GM21526 (cell line): ENCODE data around the gene YJEFN3.

Source experiments
- ATAC-seq: cut with Tn5 transposase; IDR thresholded peaks from one replicate; pipeline ENCODE4 v1.9.1; 2021; ENCODE audit warnings: moderate library complexity; ENCODE audit not compliant: unreplicated experiment, low FRiP score

Gene YJEFN3

DNA sequence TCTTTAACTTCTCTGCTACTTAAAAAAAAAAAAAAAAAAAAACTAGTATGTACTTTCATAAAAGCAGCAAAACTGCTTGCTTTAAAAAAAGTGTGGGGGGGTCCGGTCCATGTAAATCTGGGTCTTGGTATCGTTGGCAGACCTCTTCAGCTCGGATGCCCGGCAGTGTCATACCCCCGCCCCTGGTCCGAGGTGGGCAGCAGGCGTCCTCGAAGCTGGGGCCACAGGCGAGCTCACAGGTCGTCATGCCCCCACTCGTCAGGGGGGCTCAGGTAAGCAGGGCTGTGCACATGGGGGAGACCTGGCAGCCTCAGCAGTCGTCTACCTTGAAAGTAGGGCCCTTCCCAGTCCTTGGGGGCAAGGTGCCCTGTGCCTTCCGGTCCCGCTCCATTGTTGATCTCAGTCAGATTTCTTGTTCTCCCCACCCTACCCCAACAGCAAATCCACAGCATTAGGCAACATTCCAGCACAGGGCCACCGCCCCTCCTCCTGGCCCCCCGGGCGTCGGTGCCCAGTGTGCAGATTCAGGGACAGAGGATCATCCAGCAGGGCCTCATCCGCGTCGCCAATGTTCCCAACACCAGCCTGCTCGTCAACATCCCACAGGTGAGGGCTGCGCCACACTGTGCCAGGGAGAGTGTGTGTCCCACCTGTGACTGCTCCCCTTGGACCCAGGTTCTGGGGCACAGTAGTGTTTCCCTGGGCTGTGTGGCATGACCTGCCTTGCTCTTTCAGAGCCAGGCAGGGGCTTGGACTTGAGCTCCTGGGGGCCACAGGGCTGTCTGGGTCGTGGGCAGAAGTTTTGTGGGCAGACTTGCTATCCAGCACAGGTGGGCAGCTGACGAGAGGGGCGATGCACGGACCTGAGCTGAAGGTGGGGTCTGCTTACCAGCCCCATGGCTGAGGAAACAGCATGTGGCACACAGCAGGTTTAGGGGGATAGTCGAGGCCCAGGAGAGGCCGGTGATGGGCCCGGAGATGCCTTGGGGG lies 32.8 kb upstream of the YJEFN3 start:
- no peak for ATAC-seq

DNA sequence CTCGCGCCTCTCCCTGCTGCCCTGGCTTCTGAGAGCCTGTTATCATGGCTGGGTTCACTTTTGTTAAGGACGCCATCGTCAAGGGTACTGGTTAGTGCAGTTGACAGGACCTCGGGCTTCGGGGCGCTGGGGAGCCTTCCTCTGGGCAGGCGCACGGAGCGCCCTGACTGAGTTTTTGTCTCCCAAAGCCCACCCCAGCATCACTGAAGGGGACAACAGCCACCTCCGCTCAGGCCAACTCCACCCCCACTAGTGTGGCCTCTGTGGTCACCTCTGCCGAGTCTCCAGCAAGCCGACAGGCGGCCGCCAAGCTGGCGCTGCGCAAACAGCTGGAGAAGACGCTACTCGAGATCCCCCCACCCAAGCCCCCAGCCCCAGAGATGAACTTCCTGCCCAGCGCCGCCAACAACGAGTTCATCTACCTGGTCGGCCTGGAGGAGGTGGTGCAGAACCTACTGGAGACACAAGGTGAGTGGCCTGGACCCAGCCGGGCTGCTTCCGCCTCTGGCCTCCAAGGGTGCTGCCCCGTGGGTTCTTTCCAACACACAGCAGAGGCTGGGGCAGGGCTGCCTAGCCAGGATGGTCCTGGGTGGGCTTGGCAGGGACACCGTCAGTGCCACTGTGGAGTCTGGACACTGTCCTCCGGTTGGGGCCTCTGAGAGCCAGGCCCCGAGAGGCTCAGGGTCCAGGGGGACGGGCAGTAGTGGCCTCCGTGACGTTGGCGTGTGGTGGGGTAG lies 30.3 kb upstream of the YJEFN3 start:
- ATAC-seq, result no peak

DNA sequence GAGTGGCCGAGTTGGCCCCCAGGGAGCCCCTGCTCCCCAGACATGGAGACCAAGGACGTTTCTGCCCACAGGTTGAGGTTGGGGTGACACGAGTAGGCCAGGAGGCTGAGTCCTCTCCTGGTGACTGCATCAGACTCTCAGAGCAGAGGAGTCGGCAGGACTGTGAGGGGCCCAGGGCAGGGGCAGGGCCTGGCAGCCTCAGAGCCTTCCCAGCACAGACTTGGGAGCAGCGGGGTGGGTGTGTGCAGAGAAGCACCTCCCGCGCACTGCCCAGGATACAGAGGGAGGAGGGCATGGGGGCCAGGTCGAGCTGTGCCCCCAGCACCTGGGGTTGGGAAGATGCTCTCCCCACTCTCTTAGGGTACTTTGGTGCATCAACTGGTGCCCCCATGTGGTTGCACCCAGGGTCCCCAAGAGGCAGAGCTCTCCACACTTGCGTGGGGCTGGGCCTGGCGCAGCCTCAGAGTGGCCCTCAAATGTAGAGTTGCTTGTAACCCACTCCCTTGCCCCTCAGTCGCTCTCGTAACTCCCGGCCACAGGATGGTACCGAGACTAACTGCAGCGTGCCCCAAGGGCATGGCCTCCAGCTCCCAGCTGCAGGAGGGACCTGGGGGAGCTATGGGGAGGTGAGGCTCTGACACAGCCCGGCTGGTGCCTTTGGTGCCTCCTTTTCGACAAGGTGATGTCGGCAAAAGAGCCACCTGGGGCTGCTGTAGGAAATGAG lies 29.3 kb upstream of the YJEFN3 start:
- ATAC-seq, result no peak

DNA sequence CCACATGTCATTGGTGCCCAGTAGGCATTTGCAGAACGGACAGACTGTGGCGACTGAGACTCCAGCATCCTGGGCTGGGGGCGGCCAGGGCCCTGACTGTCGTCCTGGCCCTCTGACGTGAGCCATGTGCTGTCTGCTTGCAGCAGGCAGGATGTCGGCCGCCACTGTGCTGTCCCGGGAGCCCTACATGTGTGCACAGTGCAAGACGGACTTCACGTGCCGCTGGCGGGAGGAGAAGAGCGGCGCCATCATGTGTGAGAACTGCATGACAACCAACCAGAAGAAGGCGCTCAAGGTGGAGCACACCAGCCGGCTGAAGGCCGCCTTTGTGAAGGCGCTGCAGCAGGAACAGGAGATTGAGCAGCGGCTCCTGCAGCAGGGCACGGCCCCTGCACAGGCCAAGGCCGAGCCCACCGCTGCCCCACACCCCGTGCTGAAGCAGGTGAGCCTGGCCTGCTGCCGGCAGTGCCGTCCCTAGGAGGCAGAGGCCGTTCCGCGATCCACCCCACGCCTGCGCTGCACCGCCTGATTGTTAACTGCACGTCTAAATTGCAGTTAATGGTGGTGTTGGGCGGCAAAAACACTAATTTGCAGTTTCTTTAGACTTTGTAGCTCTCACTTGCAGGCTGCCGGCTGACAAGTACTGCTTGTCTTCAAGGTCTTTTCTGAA lies 27.6 kb upstream of the YJEFN3 start:
- no peak for ATAC-seq

DNA sequence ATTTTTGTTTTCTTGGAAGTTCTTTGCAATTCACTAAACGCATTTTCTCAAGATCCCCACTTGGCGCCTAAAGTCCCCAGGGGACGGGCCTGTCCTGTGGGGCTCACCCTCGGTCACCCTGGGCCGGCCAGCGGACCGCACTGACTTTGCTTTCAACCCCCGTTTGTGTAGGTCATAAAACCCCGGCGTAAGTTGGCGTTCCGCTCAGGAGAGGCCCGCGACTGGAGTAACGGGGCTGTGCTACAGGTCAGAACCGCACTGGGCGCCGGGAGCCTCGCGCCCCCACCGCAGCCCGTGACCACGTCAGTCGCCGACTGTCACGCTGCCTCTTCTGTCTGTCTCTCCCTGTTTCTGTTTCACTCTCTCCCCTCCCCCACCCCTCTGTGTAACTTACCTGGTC lies 26.9 kb upstream of the YJEFN3 start:
- ATAC-seq, result no peak

DNA sequence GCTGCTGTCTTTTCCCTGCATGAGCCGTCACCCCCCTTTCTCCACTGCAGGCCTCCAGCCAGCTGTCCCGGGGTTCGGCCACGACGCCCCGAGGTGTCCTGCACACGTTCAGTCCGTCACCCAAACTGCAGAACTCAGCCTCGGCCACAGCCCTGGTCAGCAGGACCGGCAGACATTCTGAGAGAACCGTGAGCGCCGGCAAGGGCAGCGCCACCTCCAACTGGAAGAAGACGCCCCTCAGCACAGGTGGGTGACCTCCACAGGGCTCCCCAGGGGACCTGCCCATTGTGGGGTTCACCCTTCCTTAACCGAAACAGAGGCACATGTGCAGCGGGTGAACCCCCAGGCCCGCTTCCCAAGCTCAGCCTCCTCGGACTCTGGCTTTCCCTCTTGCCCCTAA lies 26.4 kb upstream of the YJEFN3 start:
- ATAC-seq, result no peak

DNA sequence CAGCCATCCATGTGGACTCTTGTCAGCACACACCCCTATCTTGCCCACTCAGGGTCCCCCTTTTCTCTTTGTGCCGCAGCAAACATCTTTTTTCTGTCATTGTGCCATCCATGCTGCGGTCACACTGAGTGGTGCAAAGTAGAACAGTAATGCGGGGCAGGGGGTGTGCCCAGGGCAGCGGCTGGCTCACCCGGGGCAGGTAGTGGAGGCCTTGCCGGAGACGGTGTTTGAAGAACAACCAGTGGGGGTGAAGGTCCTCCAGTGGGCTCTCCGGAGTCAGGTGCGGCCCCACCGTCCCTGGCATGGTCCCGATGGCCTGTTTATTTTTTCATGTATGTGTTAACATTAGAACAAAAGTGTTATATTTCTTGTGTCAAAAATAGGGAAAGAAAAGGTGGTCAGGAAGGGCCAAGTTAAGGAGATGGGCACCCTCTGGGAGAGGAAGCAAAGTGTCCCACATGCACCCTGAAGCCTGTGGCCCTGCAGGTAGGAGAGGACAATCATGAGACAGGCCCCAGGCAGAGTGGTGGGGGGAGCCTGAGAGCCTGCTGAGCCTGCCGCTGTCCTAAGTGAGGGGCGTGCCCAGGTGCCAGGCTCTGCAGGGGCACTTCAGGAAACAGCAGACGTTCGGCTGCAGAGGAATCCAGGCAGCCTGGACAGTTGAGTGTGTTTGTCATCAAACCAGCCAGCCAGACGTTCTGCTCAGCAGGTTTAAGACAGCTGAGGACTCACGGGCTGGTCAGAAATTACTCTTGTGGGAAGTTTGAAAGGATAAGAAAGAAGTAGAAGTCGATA lies 25.7 kb upstream of the YJEFN3 start:
- ATAC-seq, result no peak

DNA sequence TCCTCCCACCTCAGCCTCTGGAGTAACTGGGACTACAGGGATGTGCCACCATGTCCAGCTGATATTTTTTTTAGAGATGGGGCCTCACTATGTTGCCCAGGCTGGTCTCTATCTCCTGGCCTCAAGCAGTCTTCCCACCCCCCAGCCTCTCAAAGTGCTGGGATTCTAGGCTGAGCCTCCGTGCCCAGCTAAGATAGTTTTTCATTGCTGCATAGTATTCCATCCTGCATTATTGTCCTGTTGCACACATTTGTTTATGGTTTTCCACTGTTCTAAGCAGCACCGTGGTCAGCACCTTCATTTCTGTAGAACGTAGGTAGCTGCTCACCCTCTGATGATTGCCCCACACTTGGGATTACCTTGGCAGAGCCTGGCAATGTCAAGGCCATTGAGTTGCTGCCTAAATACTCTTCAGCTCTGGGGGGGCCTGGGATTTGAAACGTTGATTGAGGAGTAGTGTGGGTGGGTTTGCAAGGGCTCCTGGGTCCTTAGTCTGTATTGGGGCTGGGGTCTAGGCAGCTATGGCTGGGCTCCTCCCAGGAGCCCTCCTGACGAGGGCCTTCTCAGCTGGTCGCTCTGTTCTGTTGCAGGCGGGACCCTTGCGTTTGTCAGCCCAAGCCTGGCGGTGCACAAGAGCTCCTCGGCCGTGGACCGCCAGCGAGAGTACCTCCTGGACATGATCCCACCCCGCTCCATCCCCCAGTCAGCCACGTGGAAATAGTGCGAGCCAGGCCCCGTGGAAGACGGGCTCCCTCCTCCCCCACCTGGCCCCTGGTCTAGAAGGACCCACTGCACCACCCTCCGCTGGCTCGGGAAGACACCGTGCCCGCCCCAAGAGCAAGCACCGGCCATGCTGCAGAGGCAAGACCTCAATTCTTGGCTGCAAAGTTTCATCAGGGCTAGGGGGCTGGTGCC lies 23.7 kb upstream of the YJEFN3 start:
- no peak for ATAC-seq

DNA sequence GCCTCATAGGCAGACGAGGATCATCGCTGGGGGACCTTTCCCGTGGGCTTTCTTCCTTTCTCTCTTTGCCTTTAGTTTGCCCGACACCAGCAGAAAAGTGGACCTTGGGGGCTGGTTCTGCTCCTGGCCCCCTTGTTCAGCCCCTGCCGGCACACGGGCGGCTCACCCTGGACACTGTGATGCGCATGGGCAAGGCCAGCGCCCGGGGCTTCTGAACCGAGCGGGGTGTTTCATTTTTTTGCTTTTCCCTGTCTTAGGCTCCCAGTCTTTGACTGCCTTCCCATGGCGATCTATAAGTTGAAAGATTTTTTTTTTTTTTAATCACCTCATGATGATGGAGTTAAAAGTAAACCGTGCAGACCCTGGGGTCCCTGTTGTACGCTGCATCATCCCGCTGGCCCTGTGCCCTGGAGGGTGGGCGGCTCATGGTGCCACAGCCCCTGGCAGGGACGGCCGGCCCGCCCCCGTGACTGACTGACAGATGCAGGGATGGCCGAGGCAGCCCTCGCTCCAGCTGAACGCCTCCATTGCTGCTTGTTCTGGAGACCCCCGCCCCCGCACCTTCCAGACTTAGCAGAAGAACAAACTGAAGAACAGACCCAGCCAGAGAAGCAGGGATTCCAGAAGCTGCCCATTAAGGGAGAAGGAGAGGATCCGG lies 22.9 kb upstream of the YJEFN3 start:
- no peak for ATAC-seq

DNA sequence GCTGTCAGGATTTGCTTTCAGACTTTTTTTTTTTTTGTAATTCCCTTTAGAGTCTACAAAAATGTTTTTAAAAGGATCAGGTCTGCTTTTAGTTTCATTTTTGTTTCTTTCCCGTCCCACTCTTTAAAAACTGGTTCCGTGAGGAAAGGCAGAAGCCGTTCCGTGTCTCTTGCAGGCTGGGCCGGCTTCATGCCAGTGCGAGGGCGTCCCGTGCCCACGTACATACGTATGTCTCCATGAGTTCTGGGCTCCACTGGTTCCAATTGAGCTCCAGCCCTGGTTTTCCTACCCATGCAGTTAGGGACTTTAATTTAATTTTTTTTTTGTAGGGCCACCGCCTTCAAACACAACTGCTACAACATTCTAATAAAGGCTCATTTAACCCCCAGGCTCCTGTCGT lies 22.1 kb upstream of the YJEFN3 start:
- ATAC-seq, result no peak

DNA sequence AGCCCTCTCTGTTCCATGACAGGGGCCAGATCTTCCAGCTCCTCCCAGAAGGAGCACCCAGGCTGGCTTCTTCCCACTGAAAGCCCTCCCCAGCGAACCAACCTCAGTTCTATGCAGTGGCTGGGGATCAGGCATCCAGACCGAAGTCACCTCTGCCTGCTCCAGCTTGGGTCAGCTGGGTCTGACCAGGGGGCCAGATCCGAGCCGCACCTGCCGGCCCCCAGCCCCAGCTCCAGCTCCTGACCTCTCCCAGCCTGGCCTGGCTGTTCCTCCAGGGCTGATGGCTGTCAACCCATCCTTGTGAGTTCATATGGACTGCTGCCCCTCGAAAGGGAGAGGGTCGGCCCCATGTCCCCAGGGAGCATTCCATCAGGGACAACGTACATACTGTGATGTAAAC lies 21.4 kb upstream of the YJEFN3 start:
- no peak for ATAC-seq

DNA sequence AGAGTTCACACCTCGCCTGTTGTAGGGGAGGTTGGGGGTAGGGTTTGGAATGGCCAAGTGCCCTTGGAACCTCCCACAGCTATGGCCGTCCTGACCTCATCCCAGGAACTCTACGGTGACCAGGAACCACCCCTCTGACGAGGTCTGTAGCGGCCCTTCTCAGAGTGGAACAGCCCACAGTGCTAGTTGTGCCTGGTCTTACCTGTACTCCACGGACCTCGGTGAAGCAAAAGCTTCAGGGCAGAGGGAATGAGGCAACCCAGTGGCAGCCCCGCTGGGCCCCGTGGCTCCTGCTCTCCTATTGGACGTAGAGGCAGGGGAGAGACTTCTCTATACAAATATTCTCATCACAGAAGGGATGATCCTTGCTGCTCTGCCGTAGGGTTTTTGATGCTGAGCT lies 20.5 kb upstream of the YJEFN3 start:
- no peak for ATAC-seq

DNA sequence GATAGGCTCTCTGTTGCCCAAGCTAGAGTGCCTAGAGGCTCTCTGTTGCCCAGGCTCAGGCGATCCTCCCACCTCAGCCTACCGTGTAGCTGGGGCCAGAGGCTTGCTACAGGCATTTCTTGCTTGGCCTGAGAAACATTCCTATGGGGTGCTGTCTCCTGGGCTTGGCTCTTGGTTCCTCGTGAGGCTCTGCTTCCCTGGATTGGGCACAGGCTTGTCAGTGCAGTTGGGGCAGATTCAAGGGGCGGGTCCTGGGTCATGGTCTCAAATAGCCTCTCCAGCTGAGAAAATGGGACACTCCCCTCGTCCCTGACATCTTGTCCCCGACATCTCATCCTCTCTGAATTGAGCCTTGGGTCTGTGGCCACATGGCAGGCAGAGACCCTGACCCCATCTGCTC lies 18.3 kb upstream of the YJEFN3 start:
- no peak for ATAC-seq

DNA sequence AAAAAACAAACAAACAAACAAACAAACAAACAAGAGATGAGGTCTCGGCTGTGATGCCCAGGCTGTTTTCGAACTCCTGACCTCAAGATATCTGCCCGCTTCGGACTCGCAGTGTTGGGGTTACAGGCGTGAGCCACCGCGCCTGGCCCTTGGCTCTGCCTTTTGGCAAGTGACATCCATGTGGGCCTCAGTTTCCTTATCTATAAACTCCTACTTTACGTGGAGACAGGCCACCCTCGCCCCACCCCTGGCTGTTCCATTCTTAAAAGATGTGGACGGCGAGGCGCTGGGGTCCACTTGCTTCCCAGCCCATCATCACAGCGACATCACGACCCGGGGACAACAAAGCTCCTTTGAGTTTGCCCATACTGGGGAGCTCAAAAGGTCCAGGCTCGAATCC lies 15.0 kb upstream of the YJEFN3 start:
- ATAC-seq, result no peak

DNA sequence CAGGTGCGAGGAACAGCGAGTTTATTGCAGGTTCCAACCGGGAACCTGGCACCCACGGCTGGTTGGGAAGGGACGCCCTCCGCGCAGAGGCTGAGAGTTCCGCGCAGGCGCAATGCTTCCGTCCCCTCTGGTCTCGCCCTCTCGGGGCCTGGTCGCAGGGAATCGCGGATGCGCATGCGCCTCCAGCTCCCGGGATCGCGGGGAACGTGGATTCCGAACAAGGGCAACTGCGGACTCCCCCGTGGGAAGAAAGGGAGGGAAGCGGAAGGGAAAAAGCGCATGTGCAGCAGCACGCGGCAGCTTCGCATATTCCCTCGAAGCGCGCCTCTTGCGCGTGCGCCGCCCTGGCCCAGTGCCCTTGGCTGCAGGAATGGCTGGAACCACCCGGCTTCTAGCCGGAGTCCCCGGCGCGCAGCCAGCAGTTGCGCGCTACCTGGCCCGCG lies 14.5 kb upstream of the YJEFN3 start:
- no peak for ATAC-seq

DNA sequence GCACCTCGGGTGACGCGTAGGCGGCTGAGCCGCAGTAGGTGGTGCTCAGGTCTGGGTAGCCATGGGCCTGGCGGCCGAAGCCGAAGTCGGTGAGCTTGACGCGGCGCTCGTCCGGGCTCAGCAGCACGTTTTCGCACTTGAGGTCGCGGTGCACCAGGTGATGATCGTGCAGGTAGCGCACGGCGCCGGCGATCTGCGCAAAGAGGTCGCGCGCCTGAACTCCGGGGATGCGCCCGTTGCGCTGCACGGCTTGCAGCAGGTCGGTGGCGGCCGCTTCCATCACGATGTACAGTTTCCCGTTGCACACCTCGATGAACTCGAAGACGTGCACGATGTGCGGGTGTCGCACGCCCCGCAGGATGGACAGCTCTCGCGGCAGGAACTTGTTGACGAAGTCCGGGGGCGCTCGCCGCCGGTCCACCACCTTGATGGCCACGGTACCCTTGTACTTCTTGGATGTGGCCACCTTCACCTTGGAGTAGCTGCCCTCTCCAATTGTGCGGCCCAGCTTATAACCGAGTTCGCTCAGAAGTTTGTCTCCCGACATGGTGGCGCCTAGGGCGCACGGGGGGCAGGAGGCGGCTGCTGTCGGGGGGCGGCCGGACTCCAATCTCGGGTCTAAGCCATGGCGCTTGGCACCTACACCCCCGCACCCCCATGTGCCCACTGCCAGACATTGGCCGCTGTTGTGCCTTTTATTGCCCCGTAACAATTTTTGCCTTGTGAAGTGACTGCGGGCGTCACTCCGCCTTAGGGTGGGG lies 13.7 kb upstream of the YJEFN3 start, which contains the start of gene TSSK6:
Gene TSSK6, minus strand, starts transcription at position 668 of the 761 bp plus-strand sequence. Its CDS starts 121 bp downstream, at position 547.
- no peak for ATAC-seq
